Fibroblast of lung (primary cell): Measurements from ENCODE around the gene KIRREL3. TPM values are rescaled to one million over a fixed set of nuclear protein-coding genes. Genes with fewer than 3 reads are reported as not detected.

ENCODE experiments used
- DNase-seq, 2 donors: peaks; one replicate each; pipeline versions ENCODE4 v3.0.0 to v3.0.0-alpha.2; 2010; ENCODE audit warnings: low read depth in 2 of 2
- H2AFZ ChIP-seq: 2 replicates; pipeline ENCODE4 v1.5.1; 2012; ENCODE audit warnings: low read length, control low read depth, inconsistent platforms
- H3K27ac ChIP-seq: 2 replicates; pipeline ENCODE4 v1.5.1; 2011; ENCODE audit warnings: low read length, control low read depth; ENCODE audit not compliant: insufficient read depth
- H3K27me3 ChIP-seq: 2 replicates; pipeline ENCODE4 v1.5.1; 2011; ENCODE audit warnings: mild to moderate bottlenecking, low read length; ENCODE audit not compliant: control insufficient read depth, insufficient read depth
- H3K36me3 ChIP-seq: 2 replicates; pipeline ENCODE4 v1.5.1; 2011; ENCODE audit warnings: low read length; ENCODE audit not compliant: control insufficient read depth, insufficient read depth
- H3K4me1 ChIP-seq: 2 replicates; pipeline ENCODE4 v1.5.1; 2011; ENCODE audit warnings: low read length; ENCODE audit not compliant: control insufficient read depth, insufficient read depth; ENCODE audit errors: extremely low read depth
- H3K4me2 ChIP-seq: 2 replicates; pipeline ENCODE4 v1.5.1; 2011; ENCODE audit warnings: low read length, control low read depth; ENCODE audit not compliant: insufficient read depth; ENCODE audit errors: extremely low read depth
- H3K4me3 ChIP-seq, 4 experiments: fragments of 200-600 bp in 1 of 4; sonication (generic) in 1 of 4; replicated peaks in 1 of 4; 2 replicates each; pipeline ENCODE4 v1.5.1; 2011 to 2016; ENCODE audit warnings: low read length in 4 of 4, low read depth in 3 of 4, mild to moderate bottlenecking in 3 of 4, control low read depth in 2 of 4, inconsistent platforms in 1 of 4, mixed read lengths in 1 of 4; ENCODE audit not compliant: insufficient read depth in 1 of 4; ENCODE audit errors: control extremely low read depth in 1 of 4
- H3K79me2 ChIP-seq: 2 replicates; pipeline ENCODE4 v1.5.1; 2012; ENCODE audit warnings: mild to moderate bottlenecking, low read length, inconsistent platforms; ENCODE audit not compliant: control insufficient read depth, insufficient read depth
- H3K9ac ChIP-seq: 2 replicates; pipeline ENCODE4 v1.5.1; 2011; ENCODE audit warnings: mild to moderate bottlenecking, low read length, control low read depth; ENCODE audit not compliant: insufficient read depth
- H3K9me3 ChIP-seq: 2 replicates; pipeline ENCODE4 v1.5.1; 2012; ENCODE audit warnings: low read depth, low read length; ENCODE audit not compliant: control insufficient read depth, insufficient read depth
- H4K20me1 ChIP-seq: 2 replicates; pipeline ENCODE4 v1.5.1; 2011; ENCODE audit warnings: low read length; ENCODE audit not compliant: control insufficient read depth, insufficient read depth; ENCODE audit errors: extremely low read depth
- CTCF ChIP-seq, 2 donors: IDR thresholded peaks in 1 of 2; conservative IDR thresholded peaks in 1 of 2; 1 replicate in 1 of 2; 2 replicates in 1 of 2; pipeline ENCODE4 v1.5.1; 2011 to 2012; ENCODE audit warnings: low read length in 2 of 2, control low read depth in 1 of 2, inconsistent platforms in 1 of 2, low read depth in 1 of 2, mild to moderate bottlenecking in 1 of 2
- EZH2 ChIP-seq: IDR thresholded peaks from 2 replicates; pipeline ENCODE4 v1.5.1; 2012; ENCODE audit warnings: low read length, control low read depth, mild to moderate bottlenecking; ENCODE audit errors: missing control alignments
- polyA plus RNA-seq, 2 donors: library from polyadenylated mRNA; depleted of rRNA in 1 of 2; stranded (reverse) in 1 of 2; unstranded in 1 of 2; fragments of >200 nt; gene quantifications; 2 replicates each; pipeline ENCODE4 v1.2.1, GENCODE V29; 2011 to 2012; ENCODE audit warnings: missing spikeins in 1 of 2
- total RNA-seq: library from RNA; depleted of rRNA; stranded (reverse); fragments of >200 nt; gene quantifications from 2 replicates; pipeline ENCODE4 v1.2.1, GENCODE V29; 2014

KIRREL3 gene
- total and polyA plus RNA-seq, 2 donors (not counting 1 experiment from before 2014, with no cell fraction given): 2.8 to 6.1 TPM

DNA sequence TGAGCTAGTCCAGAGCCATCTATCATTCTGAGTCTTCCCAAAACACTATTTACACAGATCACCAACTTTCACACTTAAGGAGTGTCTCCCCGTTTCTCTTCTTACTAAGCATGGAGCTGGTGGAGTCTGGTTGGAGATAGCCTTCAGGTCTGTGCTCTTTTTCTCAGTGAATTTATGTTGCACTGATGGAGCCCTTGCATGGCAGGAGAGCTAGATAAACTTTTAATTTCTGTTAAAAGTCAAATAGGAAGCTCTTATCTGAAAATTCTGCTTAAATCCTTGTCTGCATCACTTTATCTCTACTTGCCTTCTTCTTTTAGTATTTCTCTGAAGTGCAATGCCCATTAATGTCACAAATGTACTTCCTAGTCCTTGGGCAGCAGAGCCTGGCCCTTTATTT is 581.7 kb downstream of the KIRREL3 start:
- TF ChIP-seq CTCF (conservative IDR thresholded peaks at IDR 0.05 in 1 of 2, IDR thresholded peaks at IDR 0.05 in 1 of 2; ENCODE audit: low read depth in 1 of 2, low read length in 2 of 2) (no peak), EZH2 (no peak)
- Histone ChIP-seq H3K4me1 (peaks cover 19% of the 10 kb centered on the region), H3K27ac (no peak overlapping the region), H3K36me3 (no peaks in the 10 kb centered on the region), H3K27me3 (no peaks in the 10 kb centered on the region), H3K4me2 (no peak overlapping the region), H3K9ac (no peak overlapping the region), H4K20me1 (no peaks in the 10 kb centered on the region), H3K9me3 (no peaks in the 10 kb centered on the region), H3K4me3 (no peak overlapping the region), H3K79me2 (no peaks in the 10 kb centered on the region), H2AFZ (no peak overlapping the region)
- no peak for DNase-seq

DNA sequence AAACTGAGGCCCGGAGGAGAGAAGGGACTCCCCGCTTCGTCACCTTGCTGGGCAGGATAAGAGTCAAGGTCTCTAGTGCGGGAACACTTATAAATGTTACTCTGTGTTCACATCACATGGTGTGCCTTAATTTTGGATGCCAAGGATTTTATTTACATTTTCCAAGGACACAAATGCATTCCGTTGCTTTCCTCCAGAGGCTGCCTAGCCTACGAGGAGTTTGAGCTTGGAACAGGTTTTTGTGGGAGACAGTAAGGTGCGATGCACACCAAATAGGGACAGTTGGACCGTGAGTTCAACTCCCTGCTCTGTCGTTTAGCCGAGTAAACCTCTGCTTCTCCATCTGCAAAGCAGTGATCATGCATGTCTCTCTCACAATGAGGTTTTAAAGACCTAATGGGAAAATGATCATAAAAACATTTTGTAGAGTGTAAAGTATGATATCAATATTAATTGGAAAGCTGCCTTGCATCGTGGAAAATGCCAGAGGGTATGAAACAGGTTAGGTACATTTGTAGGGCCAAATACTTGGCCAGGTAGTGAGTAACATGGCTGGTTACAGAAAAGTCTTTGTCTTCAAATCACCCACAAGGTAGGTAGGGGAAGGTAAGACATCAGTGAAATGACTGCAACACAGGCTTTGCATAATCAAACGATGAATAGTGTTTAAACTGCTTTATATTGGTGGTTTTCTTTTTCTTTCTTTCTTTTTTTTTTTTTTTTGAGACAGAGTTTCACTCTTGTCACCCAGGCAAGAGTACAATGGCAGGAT is 583.3 kb downstream of the KIRREL3 start:
- no peak overlapping the region for H2AFZ ChIP-seq

More for the DNA sequence above, 583.3 kb downstream of the KIRREL3 start:
- DNase-seq: no peak
- Histone ChIP-seq H3K4me3 (peak overlapping the region in 2 of 4 experiments; percentile 19 to 52), H3K36me3 (no peaks in the 10 kb centered on the region), H3K9ac (no peak overlapping the region), H3K9me3 (no peaks in the 10 kb centered on the region), H3K27ac (no peak overlapping the region), H3K4me1 (peaks cover 19% of the 10 kb centered on the region), H3K4me2 (peak overlapping the region; percentile 63), H3K27me3 (no peaks in the 10 kb centered on the region), H4K20me1 (no peaks in the 10 kb centered on the region), H3K79me2 (no peaks in the 10 kb centered on the region)
- TF ChIP-seq CTCF (conservative IDR thresholded peaks at IDR 0.05 in 1 of 2, IDR thresholded peaks at IDR 0.05 in 1 of 2; ENCODE audit: low read depth in 1 of 2, low read length in 2 of 2) (no peak), EZH2 (no peak)
